Gastroesophageal sphincter (tissue), 4 donors: ENCODE measurements around the gene NME7. TPM values are rescaled to one million over a fixed set of nuclear protein-coding genes. Genes with fewer than 3 reads are reported as not detected.
A peak's percentile ranks its signal among the peaks of the same experiment; 100 is the strongest.

Experiments
- ATAC-seq: fragments of 150-250 bp; one replicate; pipeline ENCODE4 v1.9.1; 2016; ENCODE audit warnings: mild to moderate bottlenecking, moderate library complexity
- H3K27ac ChIP-seq, 4 donors: fragments of 200-600 bp; sonication (generic) in 3 of 4; 1 replicate in 3 of 4; 2 replicates in 1 of 4; pipeline ENCODE4 v1.5.1; 2016 to 2019
- H3K27me3 ChIP-seq: fragments of 200-600 bp; sonication (generic); one replicate; pipeline ENCODE4 v1.5.1; 2019
- H3K36me3 ChIP-seq, 2 donors: fragments of 200-600 bp; sonication (generic); one replicate each; pipeline ENCODE4 v1.5.1; 2019; ENCODE audit warnings: control low read depth in 1 of 2
- H3K4me1 ChIP-seq, 3 donors: fragments of 200-600 bp; sonication (generic); 1 replicate in 2 of 3; 2 replicates in 1 of 3; pipeline ENCODE4 v1.5.1; 2016 to 2019; ENCODE audit warnings: control low read depth in 2 of 3
- H3K4me3 ChIP-seq, 2 donors: fragments of 200-600 bp; sonication (generic); one replicate each; pipeline ENCODE4 v1.5.1; 2019; ENCODE audit warnings: mild to moderate bottlenecking in 1 of 2, moderate library complexity in 1 of 2
- H3K9me3 ChIP-seq, 3 donors: fragments of 200-600 bp; sonication (generic); one replicate each; pipeline ENCODE4 v1.5.1; 2017 to 2019; ENCODE audit warnings: control low read depth in 2 of 3
- EP300 ChIP-seq: sonication (generic); formaldehyde crosslinking; IDR thresholded peaks from one replicate; pipeline ENCODE4 v1.6.1; 2017; ENCODE audit warnings: antibody characterized with exemption, mild to moderate bottlenecking
- POLR2A ChIP-seq, 2 donors: fragments of 450-650 bp; IDR thresholded peaks; one replicate each; pipeline ENCODE4 v1.6.1; 2017; ENCODE audit warnings: antibody characterized with exemption in 2 of 2, mild to moderate bottlenecking in 2 of 2, moderate library complexity in 1 of 2
- POLR2AphosphoS5 ChIP-seq: sonication (generic); formaldehyde crosslinking; IDR thresholded peaks from one replicate; pipeline ENCODE4 v1.6.1; 2017; ENCODE audit warnings: antibody characterized with exemption
- WGBS, 2 donors: methylation state at CpG; one replicate each; pipeline ENCODE4 v1.1.5; 2018; ENCODE audit warnings: low coverage in 1 of 2; 5-methylcytosine and 5-hydroxymethylcytosine counted together
- total RNA-seq, 4 donors: library from RNA; depleted of rRNA; stranded (reverse); fragments of >200 nt; gene quantifications; one replicate each; pipeline ENCODE4 v1.1.0, GENCODE V29; 2016
- TF ChIP-seq, protein P1 (sequence below), 4 experiments: fragments of 200-600 bp in 2 of 4; fragments of 450-650 bp in 2 of 4; sonication (generic) in 1 of 4; IDR thresholded peaks; one replicate each; pipeline ENCODE4 v1.5.1; 2017 to 2019; ENCODE audit warnings: antibody characterized with exemption in 4 of 4, mild to moderate bottlenecking in 2 of 4, moderate library complexity in 2 of 4

NME7 gene
- total RNA-seq, 4 donors from 2014 or later, result 10.6 to 24.7 (median 14.5) TPM

DNA sequence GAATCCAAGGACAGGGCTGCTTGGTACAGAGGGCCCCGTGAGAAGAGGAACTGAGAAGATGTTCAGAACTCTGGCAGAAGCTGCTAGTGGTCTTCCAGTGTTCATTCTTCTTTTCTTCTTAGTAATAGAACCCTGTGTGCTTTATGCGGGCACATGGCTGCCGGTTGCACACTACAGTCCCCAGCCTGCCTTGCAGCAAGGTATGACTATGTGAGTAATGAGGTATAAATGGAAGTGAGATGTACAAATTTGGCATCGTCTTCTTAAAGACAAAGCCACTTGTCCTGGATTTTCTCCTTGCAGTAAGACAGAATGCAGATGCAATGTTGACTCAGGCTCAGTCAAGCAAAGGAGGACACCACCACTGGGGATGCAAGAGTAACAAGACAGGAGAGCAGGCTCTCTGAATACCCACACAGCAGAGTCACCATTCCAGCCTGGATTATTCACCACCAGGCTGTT is 276.1 kb downstream of the NME7 start:
- TF ChIP-seq, protein P1, sequence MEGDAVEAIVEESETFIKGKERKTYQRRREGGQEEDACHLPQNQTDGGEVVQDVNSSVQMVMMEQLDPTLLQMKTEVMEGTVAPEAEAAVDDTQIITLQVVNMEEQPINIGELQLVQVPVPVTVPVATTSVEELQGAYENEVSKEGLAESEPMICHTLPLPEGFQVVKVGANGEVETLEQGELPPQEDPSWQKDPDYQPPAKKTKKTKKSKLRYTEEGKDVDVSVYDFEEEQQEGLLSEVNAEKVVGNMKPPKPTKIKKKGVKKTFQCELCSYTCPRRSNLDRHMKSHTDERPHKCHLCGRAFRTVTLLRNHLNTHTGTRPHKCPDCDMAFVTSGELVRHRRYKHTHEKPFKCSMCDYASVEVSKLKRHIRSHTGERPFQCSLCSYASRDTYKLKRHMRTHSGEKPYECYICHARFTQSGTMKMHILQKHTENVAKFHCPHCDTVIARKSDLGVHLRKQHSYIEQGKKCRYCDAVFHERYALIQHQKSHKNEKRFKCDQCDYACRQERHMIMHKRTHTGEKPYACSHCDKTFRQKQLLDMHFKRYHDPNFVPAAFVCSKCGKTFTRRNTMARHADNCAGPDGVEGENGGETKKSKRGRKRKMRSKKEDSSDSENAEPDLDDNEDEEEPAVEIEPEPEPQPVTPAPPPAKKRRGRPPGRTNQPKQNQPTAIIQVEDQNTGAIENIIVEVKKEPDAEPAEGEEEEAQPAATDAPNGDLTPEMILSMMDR (IDR thresholded peaks at IDR 0.05), result no peak
- TF ChIP-seq POLR2A (IDR thresholded peaks at IDR 0.05), result no peak
- TF ChIP-seq EP300, result no peak
- no peak for TF ChIP-seq POLR2AphosphoS5
- WGBS, 2 donors, result 58 to 66% methylated on average over 4 of the region's 4 CpGs
- Histone ChIP-seq H3K27ac (no peak overlapping the region), H3K9me3 (no peaks in the 10 kb centered on the region), H3K4me3 (no peak overlapping the region), H3K4me1 (peaks cover 8 to 25% (median 11%) of the 10 kb centered on the region in 3 donors), H3K27me3 (no peaks in the 10 kb centered on the region), H3K36me3 (no peaks in the 10 kb centered on the region)
- no peak for ATAC-seq

DNA sequence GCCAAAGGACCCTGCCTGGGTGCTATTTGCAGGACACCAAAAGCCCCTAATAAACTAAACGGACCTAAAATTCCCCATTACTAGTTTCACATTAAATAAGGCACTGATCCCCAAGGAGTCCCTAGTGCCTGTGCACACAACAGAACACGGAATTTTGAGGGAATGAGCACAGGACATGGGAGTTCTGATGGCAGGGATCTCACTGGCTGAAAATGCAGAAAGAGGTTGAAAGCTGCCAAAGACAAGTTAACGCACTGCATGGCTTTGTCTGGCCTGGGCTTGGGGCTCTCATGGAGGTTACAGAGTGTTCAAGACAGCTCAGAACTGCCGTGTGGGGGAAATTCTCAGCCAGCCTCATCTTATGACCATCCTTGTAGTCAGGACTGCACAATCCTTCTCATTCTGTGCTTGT is 276.7 kb downstream of the NME7 start:
- Histone ChIP-seq H3K9me3 (no peaks in the 10 kb centered on the region), H3K27me3 (no peaks in the 10 kb centered on the region), H3K36me3 (no peaks in the 10 kb centered on the region), H3K4me3 (no peak overlapping the region), H3K4me1 (peaks cover 8 to 31% (median 11%) of the 10 kb centered on the region in 3 donors), H3K27ac (no peak overlapping the region)
- 70 to 100% methylated on average over 1 to 3 of the region's 4 CpGs for WGBS, 2 donors
- no peak for ATAC-seq
- TF ChIP-seq, protein P1 (IDR thresholded peaks at IDR 0.05), result no peak
- TF ChIP-seq POLR2AphosphoS5 (no peak), EP300 (no peak), POLR2A (IDR thresholded peaks at IDR 0.05) (no peak)

DNA sequence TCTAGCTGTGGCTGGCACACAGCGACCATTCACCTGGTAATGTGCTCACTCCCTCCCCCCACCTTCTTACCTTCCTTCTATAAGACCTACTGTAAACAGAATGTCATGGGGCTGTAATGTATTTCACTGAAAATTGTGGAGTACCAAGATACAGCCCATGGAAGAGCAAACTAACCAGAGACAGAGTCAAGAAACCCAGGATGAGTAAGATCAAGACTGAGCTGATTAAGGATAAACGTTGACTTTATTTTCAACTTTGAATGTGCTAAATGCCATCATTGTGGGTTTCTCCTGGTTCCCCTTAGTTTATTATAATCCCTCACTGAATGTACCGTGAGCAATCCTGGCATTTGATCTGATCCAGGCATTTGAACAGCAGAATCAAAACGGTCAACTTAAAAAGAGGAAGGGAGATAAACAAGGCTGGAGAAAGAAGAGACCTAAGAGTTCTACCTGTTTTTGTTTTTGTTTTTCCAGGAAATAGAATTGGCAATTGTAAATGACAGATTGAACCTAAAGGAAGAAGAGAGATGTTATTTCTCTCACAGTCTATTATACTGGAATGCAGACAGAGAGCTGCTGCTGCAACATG is 277.2 kb downstream of the NME7 start:
- H3K27ac ChIP-seq, result no peak overlapping the region
- H3K27me3 ChIP-seq, result no peaks in the 10 kb centered on the region
- no peak overlapping the region for H3K4me3 ChIP-seq
- H3K36me3 ChIP-seq, result no peaks in the 10 kb centered on the region
- whole genome bisulfite sequencing, 2 donors, result 53 to 74% methylated on average over 3 to 4 of the region's 4 CpGs
- ATAC-seq, result no peak
- H3K4me1 ChIP-seq, result peaks cover 8 to 32% (median 11%) of the 10 kb centered on the region in 3 donors
- H3K9me3 ChIP-seq, result no peaks in the 10 kb centered on the region
- TF ChIP-seq POLR2AphosphoS5 (no peak), EP300 (no peak), POLR2A (IDR thresholded peaks at IDR 0.05) (no peak)
- TF ChIP-seq, protein P1 (IDR thresholded peaks at IDR 0.05), result no peak

DNA sequence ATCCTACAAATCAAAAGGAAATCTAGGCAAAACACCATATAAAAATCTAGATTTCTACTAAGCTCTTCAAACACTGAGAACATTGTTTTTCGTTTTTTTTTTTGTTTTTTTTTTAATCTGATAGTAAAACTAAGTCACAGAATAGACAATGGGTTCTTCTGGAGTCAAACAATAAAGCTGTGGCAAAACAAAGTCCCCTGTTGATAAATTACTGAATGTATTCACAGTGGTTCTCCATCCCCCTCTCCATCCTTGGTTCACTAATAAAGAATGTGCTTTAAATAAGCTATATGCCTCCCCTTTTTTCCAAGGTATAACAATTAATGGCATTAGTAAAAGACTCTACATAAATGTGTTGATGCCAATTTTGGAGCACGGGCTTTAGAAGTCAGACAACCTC is 277.8 kb downstream of the NME7 start:
- Histone ChIP-seq H3K4me3 (no peak overlapping the region), H3K4me1 (peaks cover 8 to 32% (median 11%) of the 10 kb centered on the region in 3 donors), H3K27me3 (no peaks in the 10 kb centered on the region), H3K9me3 (no peaks in the 10 kb centered on the region), H3K36me3 (no peaks in the 10 kb centered on the region), H3K27ac (no peak overlapping the region)
- TF ChIP-seq POLR2AphosphoS5 (no peak), POLR2A (IDR thresholded peaks at IDR 0.05) (no peak), EP300 (no peak)
- TF ChIP-seq, protein P1 (IDR thresholded peaks at IDR 0.05), result no peak
- whole genome bisulfite sequencing, 2 donors, result 67 to 82% methylated on average over 2 of the region's 2 CpGs
- ATAC-seq, result no peak

DNA sequence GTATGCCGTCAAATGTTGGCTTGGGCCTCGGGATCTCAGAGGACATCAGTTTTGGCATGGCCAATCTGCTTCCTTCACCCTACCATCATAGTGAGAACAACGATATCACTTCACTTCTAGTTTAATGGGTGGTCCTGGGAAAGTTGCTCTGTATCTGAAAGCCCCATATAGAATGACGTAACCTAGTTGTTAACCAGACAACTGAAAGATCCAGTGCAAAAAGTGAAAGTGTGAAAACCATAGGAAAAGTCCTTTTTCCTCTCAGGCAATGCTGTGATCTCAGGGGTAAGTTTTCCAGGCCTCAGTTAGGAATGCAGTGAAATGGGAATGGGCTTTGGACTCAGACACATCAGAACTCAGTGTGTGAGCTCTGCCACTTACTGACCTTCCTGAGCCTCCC is 279.7 kb downstream of the NME7 start:
- H3K9me3 ChIP-seq, result no peaks in the 10 kb centered on the region
- TF ChIP-seq POLR2AphosphoS5, result no peak
- TF ChIP-seq, protein P1 (IDR thresholded peaks at IDR 0.05), result no peak
- no peak for TF ChIP-seq EP300
- TF ChIP-seq POLR2A (IDR thresholded peaks at IDR 0.05), result no peak
- WGBS, 2 donors, result 66 to 83% methylated on average over 4 of the region's 4 CpGs
- peak overlapping the region in 3 of 4 donors; percentile 47 to 60 (median 49) for H3K27ac ChIP-seq
- H3K27me3 ChIP-seq, result no peaks in the 10 kb centered on the region
- ATAC-seq, result no peak
- H3K36me3 ChIP-seq, result no peaks in the 10 kb centered on the region
- no peak overlapping the region for H3K4me3 ChIP-seq
- peaks cover 8 to 32% (median 11%) of the 10 kb centered on the region in 3 donors for H3K4me1 ChIP-seq
